ENCODE measurements around the gene SCUBE2. TPM values are rescaled to one million over a fixed set of nuclear protein-coding genes. Genes with fewer than 3 reads are reported as not detected.
A peak's percentile ranks its signal among the peaks of the same experiment; 100 is the strongest.

The SCUBE2 gene
- total RNA-seq, 2 donors from 2014 or later: 6.6 to 40.0 TPM

GRCh38 chr11:9071692-9072091 lies 19.7 kb downstream of the SCUBE2 start:
- 88 to 96% methylated on average over 3 of the region's 3 CpGs for WGBS, 2 donors
- Histone ChIP-seq H3K27me3 (no peaks in the 10 kb centered on the region), H3K27ac (no peak overlapping the region), H3K36me3 (replicated peaks in 1 of 2; ENCODE audit: insufficient read depth in 1 of 2, low read depth in 2 of 2) (no peaks in the 10 kb centered on the region), H3K4me3 (no peak overlapping the region), H3K9me3 (no peaks in the 10 kb centered on the region), H3K4me1 (peaks cover 13% of the 10 kb centered on the region)
- no peak for DNase-seq
- no peak for TF ChIP-seq CTCF (IDR thresholded peaks at IDR 0.05)
- no peak for TF ChIP-seq POLR2A (IDR thresholded peaks at IDR 0.05)
- ATAC-seq: no peak
- intact Hi-C loops (cut with DNase I): no loop called here

- H3K9me3 ChIP-seq: no peaks in the 10 kb centered on the region
- H3K4me3 ChIP-seq: no peak overlapping the region
- TF ChIP-seq CTCF (IDR thresholded peaks at IDR 0.05) (no peak), POLR2A (IDR thresholded peaks at IDR 0.05) (no peak)
- peak; percentile 16 for ATAC-seq
- H3K4me1 ChIP-seq: peaks cover 13% of the 10 kb centered on the region
- H3K27me3 ChIP-seq: no peaks in the 10 kb centered on the region
- DNase-seq: no peak
- H3K27ac ChIP-seq: no peak overlapping the region
- 48 to 53% methylated on average over 9 of the region's 9 CpGs for WGBS, 2 donors
- intact Hi-C loops (cut with DNase I): no loop called here
- H3K36me3 ChIP-seq (replicated peaks in 1 of 2; ENCODE audit: insufficient read depth in 1 of 2, low read depth in 2 of 2): no peaks in the 10 kb centered on the region
These were observed 20.5 kb downstream of the SCUBE2 start for GRCh38 chr11:9070749-9071491.

- intact Hi-C loops (cut with DNase I): loop anchor here (10.0 kb wide), 1 partner anchor 65 kb away; no protein-coding TSS in a partner anchor
- TF ChIP-seq POLR2A (IDR thresholded peaks at IDR 0.05): no peak
- no peak for TF ChIP-seq CTCF (IDR thresholded peaks at IDR 0.05)
- Histone ChIP-seq H3K27ac (peak overlapping the region in 1 of 4 donors; percentile 0), H3K9me3 (no peaks in the 10 kb centered on the region), H3K27me3 (no peaks in the 10 kb centered on the region), H3K4me3 (no peak overlapping the region), H3K4me1 (peaks cover 13% of the 10 kb centered on the region), H3K36me3 (replicated peaks in 1 of 2; ENCODE audit: insufficient read depth in 1 of 2, low read depth in 2 of 2) (no peaks in the 10 kb centered on the region)
- DNase-seq (peak in 1 of 4 donors; percentile 47), ATAC-seq (peak; percentile 35)
- 43 to 47% methylated on average over 7 of the region's 7 CpGs for WGBS, 2 donors
These were observed 21.4 kb downstream of the SCUBE2 start for GRCh38 chr11:9069862-9070470.

- Histone ChIP-seq H3K4me3 (no peak overlapping the region), H3K4me1 (peaks cover 13% of the 10 kb centered on the region), H3K36me3 (replicated peaks in 1 of 2; ENCODE audit: insufficient read depth in 1 of 2, low read depth in 2 of 2) (no peaks in the 10 kb centered on the region), H3K27me3 (no peaks in the 10 kb centered on the region), H3K9me3 (no peaks in the 10 kb centered on the region), H3K27ac (no peak overlapping the region)
- ATAC-seq (no peak), DNase-seq (no peak)
- 86 to 91% methylated on average over 6 to 8 of the region's 8 CpGs for WGBS, 2 donors
- intact Hi-C loops (cut with DNase I): loop anchor here (10.0 kb wide), 1 partner anchor 66 kb away; no protein-coding TSS in a partner anchor
- no peak for TF ChIP-seq POLR2A (IDR thresholded peaks at IDR 0.05)
These were observed 22.1 kb downstream of the SCUBE2 start for GRCh38 chr11:9069256-9069655.

- ATAC-seq (no peak), DNase-seq (peak in 3 of 4 donors; percentile 30 to 47 (median 32))
- no peak overlapping the region for H3K27ac ChIP-seq
- no peaks in the 10 kb centered on the region for H3K9me3 ChIP-seq
- no peaks in the 10 kb centered on the region for H3K27me3 ChIP-seq
- WGBS, 2 donors: 40 to 50% methylated on average over 5 of the region's 5 CpGs
- H3K36me3 ChIP-seq (replicated peaks in 1 of 2; ENCODE audit: insufficient read depth in 1 of 2, low read depth in 2 of 2): no peaks in the 10 kb centered on the region
- intact Hi-C loops (cut with DNase I): loop anchor here (10.0 kb wide), 1 partner anchor 68 kb away; no protein-coding TSS in a partner anchor
- H3K4me3 ChIP-seq: no peak overlapping the region
- H3K4me1 ChIP-seq: peaks cover 13% of the 10 kb centered on the region
- TF ChIP-seq CTCF (IDR thresholded peaks at IDR 0.05) (no peak), POLR2A (IDR thresholded peaks at IDR 0.05) (no peak)
These were observed 24.9 kb downstream of the SCUBE2 start for GRCh38 chr11:9066433-9066925.

Measured in body of pancreas (tissue), 4 donors.